DND-41 (cell line): Measurements from ENCODE around the gene IGSF23.

Source experiments
- ATAC-seq: fragments of 200-7000 bp; cut with Tn5 transposase; 3 replicates; pipeline ENCODE4 v1.9.1; 2021; ENCODE audit warnings: low read depth; ENCODE audit not compliant: insufficient read depth
- DNase-seq: peaks from one replicate; pipeline ENCODE4 v3.0.0-alpha.2; 2020
- H2AFZ ChIP-seq: 2 replicates; pipeline ENCODE4 v1.6.0; 2012; ENCODE audit warnings: low read depth, low read length
- H3K27ac ChIP-seq: 2 replicates; pipeline ENCODE4 v1.5.1; 2012; ENCODE audit warnings: low read length, inconsistent platforms
- H3K27me3 ChIP-seq: fragments of 200-600 bp; sonication (generic); 2 replicates; pipeline ENCODE4 v1.6.0; 2012; ENCODE audit warnings: low read length, mild to moderate bottlenecking, inconsistent platforms; ENCODE audit not compliant: insufficient read depth, poor library complexity
- H3K36me3 ChIP-seq: 2 replicates; pipeline ENCODE4 v1.5.1; 2012; ENCODE audit warnings: low read length, inconsistent platforms; ENCODE audit not compliant: insufficient read depth
- H3K4me1 ChIP-seq: 2 replicates; pipeline ENCODE4 v1.5.1; 2012; ENCODE audit warnings: mild to moderate bottlenecking, low read length; ENCODE audit not compliant: insufficient read depth
- H3K4me2 ChIP-seq: 2 replicates; pipeline ENCODE4 v1.6.0; 2012; ENCODE audit warnings: mild to moderate bottlenecking, moderate library complexity, low read length, inconsistent platforms; ENCODE audit not compliant: insufficient read depth
- H3K4me3 ChIP-seq, 2 experiments: fragments of 200-600 bp in 1 of 2; shearing (Covaris generic) in 1 of 2; 2 replicates each; pipeline ENCODE4 v1.5.1; 2012 to 2016; ENCODE audit warnings: inconsistent platforms in 2 of 2, low read length in 2 of 2, mild to moderate bottlenecking in 2 of 2, low read depth in 1 of 2, moderate library complexity in 1 of 2
- H3K79me2 ChIP-seq: 2 replicates; pipeline ENCODE4 v1.6.0; 2012; ENCODE audit warnings: low read length, inconsistent platforms; ENCODE audit not compliant: insufficient read depth
- H3K9ac ChIP-seq: 2 replicates; pipeline ENCODE4 v1.6.0; 2012; ENCODE audit warnings: low read depth, mild to moderate bottlenecking, inconsistent platforms, low read length, moderate library complexity
- H3K9me3 ChIP-seq: 2 replicates; pipeline ENCODE4 v1.5.1; 2012; ENCODE audit warnings: low read length, moderate library complexity, mild to moderate bottlenecking, inconsistent platforms; ENCODE audit not compliant: insufficient read depth, severe bottlenecking
- H4K20me1 ChIP-seq: 2 replicates; pipeline ENCODE4 v1.6.0; 2012; ENCODE audit warnings: low read length; ENCODE audit not compliant: insufficient read depth
- EZH2 ChIP-seq: IDR thresholded peaks from 3 replicates; pipeline ENCODE4 v1.6.1; 2012; ENCODE audit warnings: borderline replicate concordance, low read depth, mild to moderate bottlenecking, moderate library complexity, low read length, inconsistent platforms; ENCODE audit not compliant: severe bottlenecking
- TF ChIP-seq, protein P1 (sequence below): IDR thresholded peaks from 2 replicates; pipeline ENCODE4 v1.5.1; 2012; ENCODE audit warnings: borderline replicate concordance, low read length, moderate library complexity, mild to moderate bottlenecking; ENCODE audit not compliant: poor library complexity, severe bottlenecking; ENCODE audit errors: extremely low read depth

The IGSF23 gene

DNA sequence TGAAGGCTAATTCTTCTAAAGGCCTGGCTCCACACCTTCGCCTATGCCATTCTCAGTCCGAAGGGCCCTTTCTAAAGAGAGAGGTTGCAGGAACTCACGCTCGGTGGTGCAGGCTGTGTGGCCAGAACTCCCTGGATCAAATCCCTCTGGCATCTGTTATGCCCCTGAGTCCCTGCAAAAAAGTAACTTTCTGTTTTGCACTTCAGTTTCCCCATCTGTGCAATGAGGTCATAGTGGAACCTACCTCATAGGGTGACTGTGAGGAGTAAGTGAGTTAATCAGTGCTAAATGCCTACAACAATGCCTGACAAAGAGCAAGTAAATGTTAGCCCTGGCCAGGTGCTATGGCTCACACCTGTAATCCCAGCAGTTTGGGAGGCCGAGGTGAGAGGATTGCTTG, 7.3 kb downstream of the IGSF23 start:
- Histone ChIP-seq H3K4me2 (no peak overlapping the region), H3K27ac (no peak overlapping the region), H3K79me2 (no peaks in the 10 kb centered on the region), H3K9ac (no peak overlapping the region), H3K4me3 (no peak overlapping the region), H3K36me3 (no peaks in the 10 kb centered on the region), H3K4me1 (no peaks in the 10 kb centered on the region), H3K27me3 (no peaks in the 10 kb centered on the region), H3K9me3 (no peaks in the 10 kb centered on the region), H2AFZ (no peak overlapping the region), H4K20me1 (no peaks in the 10 kb centered on the region)
- TF ChIP-seq EZH2, result no peak
- TF ChIP-seq, protein P1, sequence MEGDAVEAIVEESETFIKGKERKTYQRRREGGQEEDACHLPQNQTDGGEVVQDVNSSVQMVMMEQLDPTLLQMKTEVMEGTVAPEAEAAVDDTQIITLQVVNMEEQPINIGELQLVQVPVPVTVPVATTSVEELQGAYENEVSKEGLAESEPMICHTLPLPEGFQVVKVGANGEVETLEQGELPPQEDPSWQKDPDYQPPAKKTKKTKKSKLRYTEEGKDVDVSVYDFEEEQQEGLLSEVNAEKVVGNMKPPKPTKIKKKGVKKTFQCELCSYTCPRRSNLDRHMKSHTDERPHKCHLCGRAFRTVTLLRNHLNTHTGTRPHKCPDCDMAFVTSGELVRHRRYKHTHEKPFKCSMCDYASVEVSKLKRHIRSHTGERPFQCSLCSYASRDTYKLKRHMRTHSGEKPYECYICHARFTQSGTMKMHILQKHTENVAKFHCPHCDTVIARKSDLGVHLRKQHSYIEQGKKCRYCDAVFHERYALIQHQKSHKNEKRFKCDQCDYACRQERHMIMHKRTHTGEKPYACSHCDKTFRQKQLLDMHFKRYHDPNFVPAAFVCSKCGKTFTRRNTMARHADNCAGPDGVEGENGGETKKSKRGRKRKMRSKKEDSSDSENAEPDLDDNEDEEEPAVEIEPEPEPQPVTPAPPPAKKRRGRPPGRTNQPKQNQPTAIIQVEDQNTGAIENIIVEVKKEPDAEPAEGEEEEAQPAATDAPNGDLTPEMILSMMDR, result no peak
- ATAC-seq (no peak), DNase-seq (no peak)

DNA sequence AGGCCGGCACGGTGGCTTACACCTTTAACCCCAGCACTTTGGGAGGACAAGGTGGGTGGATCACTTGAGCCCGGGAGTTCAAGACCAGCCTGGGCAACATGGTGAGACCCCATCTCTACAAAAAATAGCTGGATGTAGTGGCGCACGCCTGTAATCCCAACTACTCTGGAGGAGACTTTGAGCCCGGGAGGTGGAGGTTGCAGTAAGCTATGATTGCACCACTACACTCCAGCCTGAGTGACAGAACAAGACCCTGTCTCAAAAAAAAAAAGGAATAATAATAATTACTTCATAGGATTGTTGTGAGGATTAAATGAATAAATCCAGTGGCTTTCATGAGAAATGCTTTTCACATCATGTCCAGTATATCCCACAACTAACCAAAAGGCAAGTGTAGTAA, 8.0 kb downstream of the IGSF23 start:
- DNase-seq (no peak), ATAC-seq (no peak)
- H3K27ac ChIP-seq, result no peak overlapping the region
- no peak overlapping the region for H3K4me2 ChIP-seq
- TF ChIP-seq EZH2, result no peak
- TF ChIP-seq, protein P1, result no peak
- no peaks in the 10 kb centered on the region for H4K20me1 ChIP-seq
- H3K36me3 ChIP-seq, result no peaks in the 10 kb centered on the region
- H3K27me3 ChIP-seq, result no peaks in the 10 kb centered on the region
- H3K4me1 ChIP-seq, result no peaks in the 10 kb centered on the region
- H3K4me3 ChIP-seq, result no peak overlapping the region
- H3K9me3 ChIP-seq, result no peaks in the 10 kb centered on the region
- no peak overlapping the region for H3K9ac ChIP-seq
- no peak overlapping the region for H2AFZ ChIP-seq
- no peaks in the 10 kb centered on the region for H3K79me2 ChIP-seq

DNA sequence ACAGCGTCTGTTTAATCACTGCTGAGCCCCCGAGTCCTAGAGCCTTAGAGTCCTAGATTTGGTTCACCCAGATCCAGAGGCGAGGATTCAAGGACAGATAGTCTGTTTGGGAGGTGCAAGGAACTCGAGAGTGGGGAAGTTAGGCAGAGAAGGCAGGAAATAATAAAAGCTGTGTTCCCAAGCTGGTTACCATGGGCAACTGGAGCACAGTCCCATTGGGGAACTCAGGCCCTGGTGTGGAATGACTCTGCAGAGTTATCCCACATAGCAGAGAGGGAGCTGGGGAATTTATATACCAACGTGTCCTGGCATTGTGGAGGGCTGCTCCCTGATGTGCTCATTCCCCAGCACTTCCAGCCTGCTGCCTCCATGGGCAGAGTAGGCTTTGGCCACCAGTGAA, 9.7 kb downstream of the IGSF23 start:
- no peak overlapping the region for H3K27ac ChIP-seq

DNA sequence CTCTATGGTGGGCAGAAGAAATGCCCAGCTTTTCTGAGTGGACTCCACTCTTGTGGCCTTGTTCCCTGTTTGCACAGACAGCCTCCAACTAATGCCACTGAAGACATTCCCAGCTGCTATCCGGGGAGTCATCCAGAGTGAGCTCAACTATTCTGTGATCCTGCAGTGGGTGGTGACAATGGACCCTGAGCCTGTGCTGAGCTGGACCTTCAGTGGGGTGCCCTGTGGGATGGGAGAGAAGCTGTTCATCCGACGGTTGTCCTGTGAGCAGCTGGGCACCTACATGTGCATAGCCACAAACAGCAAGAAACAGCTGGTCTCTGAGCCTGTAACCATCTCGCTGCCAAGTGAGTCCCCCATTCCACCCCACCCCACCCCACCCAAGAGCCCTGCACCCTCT, 10.3 kb downstream of the IGSF23 start:
- no peak for ATAC-seq
- H3K27me3 ChIP-seq, result no peaks in the 10 kb centered on the region
- H3K4me2 ChIP-seq, result no peak overlapping the region
- no peak overlapping the region for H3K4me3 ChIP-seq
- H3K27ac ChIP-seq, result no peak overlapping the region
- no peak for TF ChIP-seq EZH2
- TF ChIP-seq, protein P1, result no peak
- no peak for DNase-seq
- no peak overlapping the region for H2AFZ ChIP-seq
- no peaks in the 10 kb centered on the region for H3K9me3 ChIP-seq
- no peaks in the 10 kb centered on the region for H3K4me1 ChIP-seq
- no peak overlapping the region for H3K9ac ChIP-seq
- H3K79me2 ChIP-seq, result no peaks in the 10 kb centered on the region
- H3K36me3 ChIP-seq, result no peaks in the 10 kb centered on the region
- H4K20me1 ChIP-seq, result no peaks in the 10 kb centered on the region

More for the DNA sequence above, 9.7 kb downstream of the IGSF23 start:
- DNase-seq (no peak), ATAC-seq (no peak)
- Histone ChIP-seq H3K4me2 (no peak overlapping the region), H3K9me3 (no peaks in the 10 kb centered on the region), H3K79me2 (no peaks in the 10 kb centered on the region), H3K27me3 (no peaks in the 10 kb centered on the region), H3K9ac (no peak overlapping the region), H3K4me3 (no peak overlapping the region), H4K20me1 (no peaks in the 10 kb centered on the region), H3K36me3 (no peaks in the 10 kb centered on the region), H3K4me1 (no peaks in the 10 kb centered on the region), H2AFZ (no peak overlapping the region)
- no peak for TF ChIP-seq EZH2
- TF ChIP-seq, protein P1, result no peak
